Panc1 (cell line): Measurements from ENCODE around the gene ARHGAP20.

Experiments used
- CTCF ChIP-seq: fragments of 450-650 bp; IDR thresholded peaks from 2 replicates; pipeline ENCODE4 v1.5.1; 2017; ENCODE audit warnings: mild to moderate bottlenecking
- POLR2AphosphoS5 ChIP-seq: IDR thresholded peaks from 2 replicates; pipeline ENCODE4 v1.6.1; 2012; ENCODE audit warnings: mild to moderate bottlenecking, low read depth, low read length, moderate library complexity
- SIN3A ChIP-seq: IDR thresholded peaks from 2 replicates; pipeline ENCODE4 v1.6.1; 2012; ENCODE audit warnings: low read depth, mild to moderate bottlenecking, low read length, moderate library complexity, borderline replicate concordance; ENCODE audit not compliant: insufficient read depth
- TCF7L2 ChIP-seq: IDR thresholded peaks from 2 replicates; pipeline ENCODE4 v1.6.1; 2011; ENCODE audit warnings: mild to moderate bottlenecking, low read depth, low read length, inconsistent platforms
- TF ChIP-seq, protein P1 (sequence below), 2 experiments: IDR thresholded peaks; 2 replicates each; pipeline ENCODE4 v1.6.1; 2011 to 2012; ENCODE audit warnings: low read depth in 2 of 2, control low read depth in 1 of 2, low read length in 1 of 2, mild to moderate bottlenecking in 1 of 2, moderate library complexity in 1 of 2; ENCODE audit not compliant: insufficient read depth in 1 of 2

DNA sequence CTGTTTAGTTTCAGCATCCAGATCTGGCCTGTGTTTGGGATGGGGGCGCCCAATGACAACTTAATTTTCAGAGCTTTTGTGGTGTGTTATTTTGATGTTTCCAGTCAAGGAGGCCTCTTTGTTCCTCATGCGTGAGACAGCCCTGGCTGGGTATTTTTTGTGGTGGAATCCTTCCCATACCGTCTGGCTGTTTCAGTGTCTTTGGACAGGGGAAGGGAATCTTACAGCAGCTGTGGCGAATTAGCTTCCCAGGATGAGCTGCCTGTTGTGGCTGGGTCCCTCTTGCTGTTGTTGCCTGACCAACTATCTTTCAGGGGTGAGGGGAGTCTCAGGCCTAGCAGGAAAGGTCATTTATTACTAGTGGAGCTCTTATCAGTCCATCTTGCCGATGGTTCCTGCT lies 138.8 kb downstream of the ARHGAP20 start:
- TF ChIP-seq CTCF (no peak), POLR2AphosphoS5 (no peak), TCF7L2 (no peak), SIN3A (no peak)
- TF ChIP-seq, protein P1, sequence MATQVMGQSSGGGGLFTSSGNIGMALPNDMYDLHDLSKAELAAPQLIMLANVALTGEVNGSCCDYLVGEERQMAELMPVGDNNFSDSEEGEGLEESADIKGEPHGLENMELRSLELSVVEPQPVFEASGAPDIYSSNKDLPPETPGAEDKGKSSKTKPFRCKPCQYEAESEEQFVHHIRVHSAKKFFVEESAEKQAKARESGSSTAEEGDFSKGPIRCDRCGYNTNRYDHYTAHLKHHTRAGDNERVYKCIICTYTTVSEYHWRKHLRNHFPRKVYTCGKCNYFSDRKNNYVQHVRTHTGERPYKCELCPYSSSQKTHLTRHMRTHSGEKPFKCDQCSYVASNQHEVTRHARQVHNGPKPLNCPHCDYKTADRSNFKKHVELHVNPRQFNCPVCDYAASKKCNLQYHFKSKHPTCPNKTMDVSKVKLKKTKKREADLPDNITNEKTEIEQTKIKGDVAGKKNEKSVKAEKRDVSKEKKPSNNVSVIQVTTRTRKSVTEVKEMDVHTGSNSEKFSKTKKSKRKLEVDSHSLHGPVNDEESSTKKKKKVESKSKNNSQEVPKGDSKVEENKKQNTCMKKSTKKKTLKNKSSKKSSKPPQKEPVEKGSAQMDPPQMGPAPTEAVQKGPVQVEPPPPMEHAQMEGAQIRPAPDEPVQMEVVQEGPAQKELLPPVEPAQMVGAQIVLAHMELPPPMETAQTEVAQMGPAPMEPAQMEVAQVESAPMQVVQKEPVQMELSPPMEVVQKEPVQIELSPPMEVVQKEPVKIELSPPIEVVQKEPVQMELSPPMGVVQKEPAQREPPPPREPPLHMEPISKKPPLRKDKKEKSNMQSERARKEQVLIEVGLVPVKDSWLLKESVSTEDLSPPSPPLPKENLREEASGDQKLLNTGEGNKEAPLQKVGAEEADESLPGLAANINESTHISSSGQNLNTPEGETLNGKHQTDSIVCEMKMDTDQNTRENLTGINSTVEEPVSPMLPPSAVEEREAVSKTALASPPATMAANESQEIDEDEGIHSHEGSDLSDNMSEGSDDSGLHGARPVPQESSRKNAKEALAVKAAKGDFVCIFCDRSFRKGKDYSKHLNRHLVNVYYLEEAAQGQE (IDR thresholded peaks at IDR 0.05; ENCODE audit: insufficient read depth in 1 of 2, low read depth in 2 of 2, low read length in 1 of 2), result no peak
